CD4-positive, alpha-beta T cell treated with Interleukin-17A for 4 hours (primary cell): Measurements from ENCODE around the gene LARGE1.

Experiments
- DNase-seq: peaks from one replicate; pipeline ENCODE4 v3.0.0-alpha.2; 2020; ENCODE audit warnings: mixed read lengths

LARGE1 gene

DNA sequence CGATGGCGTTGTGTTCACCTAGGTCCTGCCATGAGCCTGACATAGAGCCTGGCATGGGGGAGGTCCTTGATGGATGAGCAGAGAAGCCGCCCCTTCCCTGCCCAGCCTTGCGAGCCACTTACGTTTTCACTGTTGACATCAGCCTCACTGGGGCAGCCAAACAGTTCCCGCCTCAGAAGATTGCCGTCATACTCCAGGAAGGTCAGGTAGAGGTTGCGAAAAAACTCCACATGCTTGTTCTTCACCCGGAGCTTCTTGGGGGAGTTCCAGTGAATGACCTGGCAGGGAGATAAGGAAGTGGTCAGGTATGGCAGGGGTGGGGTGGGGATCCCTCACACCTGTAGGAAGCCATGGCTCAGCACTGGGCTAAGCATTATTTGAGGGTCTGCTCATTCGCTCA, 582.8 kb downstream of the LARGE1 start:
- DNase-seq, result no peak

DNA sequence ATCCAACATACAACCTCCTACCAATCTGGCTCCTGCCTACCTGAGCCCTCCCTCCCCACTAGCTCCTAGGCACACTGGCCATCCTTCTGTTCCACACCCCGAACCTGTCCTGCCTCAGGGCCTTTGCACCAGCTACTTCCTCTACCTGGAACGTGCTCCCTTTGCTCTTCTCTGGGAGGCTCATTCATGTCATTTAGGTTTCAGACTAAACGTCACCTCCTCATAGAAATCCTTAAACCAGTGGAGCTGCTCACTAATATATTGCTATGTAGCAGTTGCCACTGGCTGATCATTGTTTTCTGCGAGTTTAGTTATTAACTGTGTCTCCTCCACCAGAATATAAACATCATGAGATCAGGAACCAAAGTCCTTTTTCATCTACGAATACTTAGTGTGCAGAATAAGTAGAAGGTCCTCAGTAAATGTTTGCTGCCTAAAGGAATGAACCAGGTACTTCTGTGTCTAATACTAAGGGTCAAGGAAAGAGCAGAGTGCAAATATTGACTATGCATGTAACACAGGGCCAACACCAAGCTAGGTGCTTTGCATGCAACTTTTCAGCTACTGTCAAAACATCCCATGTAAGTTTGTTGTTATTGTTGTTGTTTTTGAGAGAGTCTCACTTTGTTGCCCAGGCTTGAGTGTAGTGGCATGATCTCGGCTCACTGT, 584.5 kb downstream of the LARGE1 start:
- no peak for DNase-seq

DNA sequence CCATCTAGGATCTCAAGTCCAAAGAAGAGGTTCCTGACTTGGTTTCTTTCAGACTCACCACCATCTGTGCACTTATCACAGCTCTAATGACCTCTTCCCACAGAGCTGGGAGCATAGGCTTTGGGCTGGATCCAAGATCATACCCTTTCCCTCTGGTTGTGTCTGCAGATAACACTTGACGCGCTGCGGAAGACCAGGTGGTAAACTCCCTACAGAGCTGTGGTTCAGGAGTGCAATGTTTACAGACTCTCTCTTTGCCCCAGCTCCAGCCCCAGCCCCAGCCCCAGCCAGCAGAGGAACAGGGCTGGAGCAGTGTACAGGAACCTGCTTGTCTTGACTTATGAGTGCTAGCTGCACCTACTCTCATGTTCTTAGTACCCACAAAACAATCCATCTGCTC, 587.7 kb downstream of the LARGE1 start:
- no peak for DNase-seq

DNA sequence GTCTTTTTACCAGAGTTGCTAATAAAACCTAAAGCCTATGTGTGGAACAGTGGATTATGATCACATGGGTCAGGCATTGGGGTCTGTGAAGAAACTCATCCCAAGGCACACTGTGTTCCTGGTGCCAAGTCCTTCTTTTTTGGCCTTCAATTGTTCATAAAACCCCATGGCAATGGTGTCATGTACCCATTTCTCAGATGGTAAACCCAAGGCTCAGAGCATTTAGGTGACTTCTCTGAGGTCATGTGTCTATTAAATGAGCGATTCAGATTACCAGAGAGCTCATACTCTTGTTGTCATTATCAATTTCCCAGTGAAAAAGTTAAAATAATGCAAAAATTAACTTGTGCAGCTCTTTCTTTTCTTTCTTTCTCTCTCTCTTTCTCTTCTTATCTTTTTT, 589.3 kb downstream of the LARGE1 start:
- DNase-seq, result no peak

DNA sequence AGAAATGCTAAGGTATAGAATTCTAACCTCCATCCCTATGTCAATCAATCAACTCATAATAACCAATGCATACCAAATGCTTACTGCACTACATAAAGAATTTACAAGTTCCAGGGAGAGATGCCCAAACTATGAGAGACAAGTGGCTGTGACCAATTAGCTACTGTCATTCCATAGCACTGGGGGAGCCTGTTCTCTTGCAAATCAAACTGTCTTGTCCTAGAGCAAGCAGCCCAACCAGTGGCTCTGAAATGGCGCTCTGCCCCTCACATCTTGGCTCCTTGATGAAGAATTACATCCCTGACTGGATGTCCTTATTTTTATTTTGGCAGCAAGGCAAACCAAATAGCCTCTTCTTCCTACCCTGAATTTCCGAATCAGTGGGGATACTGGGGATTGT, 589.7 kb downstream of the LARGE1 start:
- DNase-seq, result no peak

DNA sequence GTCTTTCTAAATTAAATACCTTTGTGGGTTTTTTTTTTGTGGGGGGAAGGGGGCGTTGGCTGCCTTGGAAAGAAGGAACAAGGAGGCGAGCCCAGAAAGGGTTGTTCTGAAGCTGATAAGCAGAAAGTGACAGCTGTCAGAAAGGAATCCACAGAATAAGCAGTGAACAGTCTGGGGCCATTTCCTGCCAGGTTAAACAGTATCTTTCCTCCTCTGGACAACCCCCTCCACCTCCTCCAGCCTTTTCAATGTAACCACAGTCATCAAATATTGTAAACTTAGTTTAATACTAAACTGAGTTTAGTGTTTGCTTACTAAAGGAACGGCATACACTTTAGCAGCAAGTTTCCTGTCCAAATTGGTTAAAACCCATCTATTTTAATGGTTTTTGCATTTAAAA, 590.9 kb downstream of the LARGE1 start:
- no peak for DNase-seq

DNA sequence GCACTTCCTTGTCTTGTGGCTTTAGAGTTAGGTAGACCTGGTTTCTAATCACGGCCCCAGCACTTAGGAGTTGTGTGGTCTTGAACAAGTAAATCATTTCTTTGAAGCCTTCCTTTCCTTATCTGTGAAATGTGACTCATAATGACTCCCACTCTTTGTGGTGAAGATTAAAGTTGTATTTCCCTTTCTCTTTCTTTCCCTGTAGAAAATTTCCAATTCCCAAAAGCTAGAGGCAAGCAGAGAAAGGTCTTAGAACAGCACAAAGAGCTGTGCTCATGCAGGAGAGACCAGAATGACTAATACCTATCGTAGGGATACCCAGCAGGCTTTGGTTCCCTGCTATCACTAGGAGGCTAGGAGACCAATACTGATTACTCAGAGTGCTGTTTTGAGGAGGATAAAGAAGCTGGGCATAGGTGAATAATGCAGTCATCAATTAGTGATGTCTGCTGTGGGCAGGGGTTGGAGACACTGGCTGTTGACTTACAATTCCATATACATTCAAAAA, 591.4 kb downstream of the LARGE1 start:
- DNase-seq, result no peak

DNA sequence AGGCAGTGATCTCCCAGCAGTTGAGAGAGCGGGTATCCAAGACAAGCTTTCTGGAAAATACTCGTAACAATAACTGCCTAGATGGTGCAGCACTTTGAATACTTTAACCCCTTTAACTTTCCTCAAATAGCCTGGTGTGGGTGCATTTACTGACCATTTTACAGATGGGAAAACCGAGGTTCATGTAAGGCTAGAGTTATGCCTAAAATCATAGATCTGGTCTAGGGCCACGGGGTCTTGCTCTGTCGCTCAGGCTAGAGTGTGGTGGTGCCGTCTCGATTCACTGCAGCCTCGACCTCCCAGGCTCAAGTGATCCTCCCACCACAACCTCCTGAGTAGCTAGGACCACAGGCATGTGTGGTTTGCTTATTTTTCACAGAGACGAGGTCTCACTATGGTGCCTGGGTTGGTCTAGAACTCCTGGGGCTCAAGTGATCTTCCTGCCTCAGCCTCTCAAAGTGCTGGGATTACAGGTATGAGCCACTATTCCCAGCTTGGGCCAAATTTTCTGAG, 592.9 kb downstream of the LARGE1 start:
- no peak for DNase-seq

DNA sequence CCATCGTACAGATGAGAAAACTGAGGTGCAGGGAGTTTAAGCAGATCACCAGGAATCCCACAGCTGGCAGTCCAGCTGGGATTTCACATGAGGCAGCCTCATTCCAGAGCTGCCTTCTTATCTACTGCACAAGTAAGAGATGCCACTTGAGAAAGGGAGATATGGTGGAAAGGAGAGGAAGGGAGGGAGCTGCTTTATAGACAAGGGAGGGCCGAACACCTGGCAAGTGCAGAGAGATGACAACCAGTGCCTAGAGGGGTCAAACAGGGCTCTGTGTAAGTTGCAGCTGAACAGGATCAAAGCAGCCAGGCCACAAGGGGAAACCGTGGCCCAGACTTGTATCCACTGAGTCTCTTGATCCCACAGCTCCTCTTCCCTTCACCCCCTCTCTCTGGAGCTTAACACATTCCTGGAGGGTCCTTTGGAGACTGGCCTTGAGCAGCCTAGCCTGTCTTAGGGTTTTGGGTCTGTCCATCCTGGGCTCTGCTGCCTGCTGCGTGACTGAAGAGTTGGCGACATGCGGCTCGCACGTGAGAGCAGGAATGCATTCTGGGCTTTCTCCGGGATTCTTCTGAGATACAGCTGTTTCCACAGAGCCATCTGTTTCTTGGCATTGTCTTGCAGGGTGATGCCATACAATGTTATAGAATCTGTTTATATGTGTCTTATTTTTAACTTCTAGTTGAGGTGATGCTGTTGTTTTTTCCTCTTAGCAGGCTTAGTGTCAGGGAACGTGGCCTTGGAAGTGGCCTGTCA, 593.6 kb downstream of the LARGE1 start:
- DNase-seq, result no peak

DNA sequence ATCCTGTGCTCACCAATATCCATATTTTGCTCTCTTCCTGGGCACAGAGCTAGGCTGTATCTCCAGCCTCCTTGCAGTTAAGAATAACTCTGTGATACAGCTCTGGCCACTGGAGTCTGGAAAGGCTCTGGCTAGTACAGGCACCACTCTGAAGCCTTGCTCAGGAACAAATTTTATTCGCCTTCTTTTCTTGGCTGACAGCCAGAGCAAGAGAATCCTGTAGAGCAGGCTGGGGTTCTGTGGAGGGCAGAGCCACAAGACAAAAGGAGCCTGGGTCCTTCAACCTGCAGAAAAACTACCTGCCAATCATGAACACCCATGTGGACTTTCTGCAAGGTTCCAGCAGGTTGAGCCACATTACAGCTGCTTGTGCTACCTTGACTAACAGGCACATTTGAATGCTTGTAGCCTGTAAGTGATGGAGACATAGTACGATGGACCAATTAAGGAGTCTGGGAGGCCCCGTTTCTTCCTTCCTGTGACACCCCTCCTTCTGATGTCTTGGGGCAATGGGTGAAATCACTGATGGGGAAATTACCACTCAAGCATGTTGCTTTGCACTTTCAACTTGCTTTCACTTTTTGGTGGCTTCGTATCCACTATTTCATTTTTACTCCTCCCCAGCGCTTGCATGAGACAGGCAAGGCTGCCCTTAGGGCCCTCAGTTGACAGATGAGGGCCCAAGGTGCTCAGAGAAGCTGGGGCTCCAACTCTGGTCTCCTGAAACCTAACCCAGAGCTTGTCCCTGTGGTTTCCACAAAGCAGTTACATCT, 594.9 kb downstream of the LARGE1 start:
- no peak for DNase-seq

DNA sequence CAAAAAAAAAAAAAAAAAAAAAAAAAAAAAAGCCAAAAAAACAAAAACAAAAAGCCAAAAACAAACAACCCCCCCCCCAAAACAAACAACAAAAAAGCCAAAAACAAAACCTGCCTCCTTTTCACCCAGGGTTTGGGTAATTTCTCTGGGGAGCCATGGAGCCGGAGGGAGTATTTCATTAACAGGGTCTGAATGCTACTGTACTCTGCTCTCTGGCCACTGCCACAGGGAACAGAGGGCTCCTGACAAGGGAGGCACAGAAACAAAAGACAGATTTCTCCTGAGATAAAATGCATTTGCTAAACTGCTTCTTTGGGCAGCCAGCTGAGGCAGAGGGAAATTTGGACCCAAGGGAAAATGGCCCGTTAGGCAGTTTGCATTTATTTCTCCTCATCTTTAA, 596.0 kb downstream of the LARGE1 start:
- no peak for DNase-seq

DNA sequence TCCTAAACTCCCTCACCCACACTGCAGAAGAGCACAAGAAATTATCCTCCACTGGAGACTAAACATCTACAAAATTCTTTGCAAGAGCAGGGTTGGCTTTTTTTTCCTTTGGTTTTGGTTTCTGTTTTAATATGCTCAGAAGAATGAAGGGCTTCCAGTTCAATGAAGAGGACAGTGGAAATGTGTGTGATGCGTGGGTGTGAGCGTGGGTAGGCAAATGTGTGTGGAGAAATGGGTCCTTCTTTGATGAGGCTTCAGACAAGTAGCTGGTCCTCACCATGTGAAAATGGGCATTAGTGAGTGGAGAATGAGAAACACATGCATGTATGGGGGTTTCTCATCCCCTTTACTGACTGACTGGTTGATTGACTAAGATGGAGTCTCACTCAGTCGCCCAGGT, 598.8 kb downstream of the LARGE1 start:
- no peak for DNase-seq

DNA sequence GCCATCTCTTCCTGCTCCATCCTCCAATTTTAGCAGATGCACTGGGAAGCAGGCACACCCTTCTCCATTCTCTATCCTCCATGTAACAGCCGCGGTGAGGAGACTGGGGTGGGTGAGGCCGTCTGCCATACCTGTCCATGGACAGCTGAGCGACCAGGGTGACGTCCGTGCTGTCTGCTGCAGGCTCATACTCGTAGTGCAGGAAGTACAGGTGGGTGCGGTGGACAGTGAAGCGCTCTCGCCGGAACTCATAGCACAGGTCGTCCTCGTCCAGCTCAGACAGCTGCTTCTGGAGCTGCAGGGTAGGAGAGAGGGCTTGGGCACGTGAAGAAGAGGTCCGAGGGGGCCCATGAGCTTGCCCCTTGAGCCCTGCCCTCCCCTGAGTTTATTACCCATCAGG, 604.3 kb downstream of the LARGE1 start:
- no peak for DNase-seq

DNA sequence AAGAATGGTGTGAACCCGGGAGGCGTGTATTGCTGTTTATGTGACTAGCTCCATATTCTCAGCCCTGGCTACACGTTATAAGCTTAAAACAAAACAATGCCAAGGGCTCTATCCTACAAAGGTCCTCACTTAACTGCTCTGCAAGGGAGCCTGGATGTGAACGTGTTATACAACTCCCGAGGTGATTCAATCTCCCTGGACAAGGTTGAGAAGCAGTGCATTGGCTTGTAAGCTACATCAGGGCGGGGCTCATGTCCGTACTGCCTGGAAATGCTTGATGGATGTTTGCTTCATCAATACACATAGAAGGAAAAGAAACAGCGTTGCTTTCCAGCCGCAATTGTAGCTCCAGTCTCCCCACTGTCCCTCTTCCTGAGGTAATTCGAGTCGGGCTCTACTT, 605.2 kb downstream of the LARGE1 start:
- no peak for DNase-seq

DNA sequence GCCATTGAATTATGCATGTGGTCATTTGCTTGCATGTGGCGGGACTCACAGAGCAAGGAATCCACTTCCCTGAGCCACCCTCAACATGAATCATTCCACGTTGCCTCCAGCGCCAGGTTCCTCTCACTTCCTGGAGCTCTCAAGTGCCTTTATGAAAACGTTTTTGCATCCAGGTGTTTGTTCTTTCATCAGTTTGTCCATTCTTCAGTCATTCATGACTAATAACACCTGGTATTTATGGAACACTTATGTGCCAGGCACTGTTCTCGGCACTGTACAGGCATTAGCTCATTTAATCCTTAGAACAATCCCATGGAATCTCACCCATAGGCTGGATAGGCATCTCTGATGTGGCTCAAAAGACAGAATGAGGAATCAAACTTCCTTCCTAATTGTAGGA, 606.0 kb downstream of the LARGE1 start:
- no peak for DNase-seq

DNA sequence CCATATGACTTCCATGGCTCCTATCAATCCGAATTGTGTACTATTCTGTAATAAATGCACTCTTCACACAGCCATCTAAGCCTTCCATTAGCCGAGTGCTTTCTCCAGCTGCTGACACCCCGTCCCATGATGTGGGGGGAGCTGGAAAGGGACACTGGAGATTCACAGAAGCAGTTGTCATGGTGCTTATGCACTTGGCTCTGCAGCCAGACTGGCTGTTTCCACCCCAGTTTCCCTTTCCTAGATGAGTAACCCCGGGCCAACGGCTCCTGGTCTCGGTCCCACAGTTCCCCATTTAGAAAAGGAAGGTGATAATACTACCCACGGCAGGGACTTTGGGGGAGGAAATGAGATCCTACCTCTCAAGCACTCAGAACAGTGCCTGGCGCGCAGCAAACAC, 617.2 kb downstream of the LARGE1 start:
- DNase-seq, result no peak

DNA sequence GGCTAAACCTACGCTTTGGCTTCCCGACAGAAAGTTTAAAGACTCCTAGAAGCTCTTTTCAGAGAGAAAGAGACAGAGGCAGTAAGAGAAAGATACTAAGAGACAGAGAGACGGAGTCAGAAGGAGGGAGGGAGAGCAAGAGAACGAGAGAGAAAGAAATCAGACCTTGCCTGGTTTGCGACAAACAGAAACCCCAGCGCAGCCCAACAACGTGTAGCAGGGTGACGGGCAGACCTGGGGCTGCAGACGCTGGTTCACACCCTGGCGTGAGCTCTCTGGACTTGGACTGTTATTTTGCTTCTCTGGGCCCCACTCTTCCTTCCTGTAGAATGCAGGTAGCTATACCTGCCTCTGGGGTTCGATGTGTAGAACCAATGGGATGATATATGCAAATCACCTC, 617.7 kb downstream of the LARGE1 start:
- DNase-seq, result no peak

DNA sequence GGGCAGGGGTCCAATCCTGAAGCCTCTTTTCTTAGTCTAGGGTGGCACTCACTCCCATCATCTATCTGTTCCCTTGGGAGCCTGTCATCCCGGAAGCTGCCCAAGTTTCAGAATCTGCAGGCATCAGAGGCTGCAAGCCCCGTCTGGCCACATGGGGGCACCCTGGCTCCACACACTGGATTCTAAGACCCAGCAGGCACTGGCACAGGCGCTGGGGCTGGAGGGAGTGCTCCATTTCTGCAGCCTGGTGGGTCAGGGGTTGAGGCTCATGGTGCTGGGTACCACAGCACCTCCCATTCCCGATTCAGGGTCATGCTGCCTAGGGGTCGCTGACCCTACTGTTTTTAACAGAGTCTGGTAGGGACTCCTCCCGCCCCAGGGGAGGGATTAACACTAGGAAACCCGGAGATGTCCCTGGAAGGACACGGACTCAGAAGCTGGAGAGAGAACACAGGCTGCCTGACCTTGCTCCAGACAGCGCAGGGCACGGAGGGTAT, 618.2 kb downstream of the LARGE1 start:
- DNase-seq, result peak; percentile 44

DNA sequence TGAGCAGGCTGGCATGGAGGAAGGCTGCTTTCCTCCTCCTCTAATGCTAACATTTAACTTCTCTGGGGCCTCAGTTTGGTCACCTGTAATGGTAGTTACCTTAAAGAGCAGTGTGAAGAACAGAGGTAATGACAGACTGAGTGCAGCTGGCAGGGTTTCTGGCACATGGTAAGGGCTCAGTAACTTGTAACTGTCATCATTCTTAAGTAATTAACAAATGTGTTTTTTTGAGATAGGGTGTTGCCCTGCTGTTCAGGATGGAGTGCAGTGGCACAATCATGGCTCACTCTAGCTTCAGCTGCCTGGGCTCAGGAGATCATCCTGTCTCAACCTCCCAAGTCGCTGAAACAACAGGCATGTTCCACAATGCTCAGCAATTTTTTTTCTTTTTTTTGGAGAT, 620.1 kb downstream of the LARGE1 start:
- no peak for DNase-seq

DNA sequence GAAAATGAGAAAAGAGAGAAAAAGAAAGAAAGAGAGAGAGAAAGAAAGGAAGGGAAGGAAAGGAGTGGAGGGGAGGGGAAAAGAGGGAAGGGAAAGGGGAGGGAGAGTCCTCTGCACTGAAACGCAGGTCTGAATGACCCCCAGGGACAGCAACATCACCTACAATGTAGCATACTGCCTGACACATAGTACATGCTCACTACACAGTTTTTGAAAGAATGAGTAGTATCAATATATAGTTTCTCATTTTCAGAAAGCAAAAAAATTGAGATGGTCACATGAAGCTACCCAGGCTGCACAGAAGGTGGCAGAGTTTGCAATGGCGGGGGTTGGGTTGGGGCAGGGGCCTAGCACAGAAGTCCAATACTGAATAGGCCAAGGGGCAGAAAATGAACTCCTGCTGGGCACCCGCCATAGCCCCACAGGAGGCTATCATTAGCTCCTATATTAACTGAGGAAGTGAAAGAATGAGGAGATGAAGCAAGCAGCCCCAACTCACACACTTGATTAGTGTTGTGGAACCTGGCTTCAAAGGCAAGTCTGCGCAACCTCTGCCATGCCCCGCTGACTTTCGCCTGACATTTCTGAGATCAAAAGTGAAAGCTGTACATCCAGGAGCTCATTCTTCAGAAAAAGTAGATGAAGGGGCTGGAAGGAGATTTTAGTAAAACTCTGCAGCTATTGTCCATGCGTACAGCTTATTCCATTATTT, 620.9 kb downstream of the LARGE1 start:
- DNase-seq, result no peak

DNA sequence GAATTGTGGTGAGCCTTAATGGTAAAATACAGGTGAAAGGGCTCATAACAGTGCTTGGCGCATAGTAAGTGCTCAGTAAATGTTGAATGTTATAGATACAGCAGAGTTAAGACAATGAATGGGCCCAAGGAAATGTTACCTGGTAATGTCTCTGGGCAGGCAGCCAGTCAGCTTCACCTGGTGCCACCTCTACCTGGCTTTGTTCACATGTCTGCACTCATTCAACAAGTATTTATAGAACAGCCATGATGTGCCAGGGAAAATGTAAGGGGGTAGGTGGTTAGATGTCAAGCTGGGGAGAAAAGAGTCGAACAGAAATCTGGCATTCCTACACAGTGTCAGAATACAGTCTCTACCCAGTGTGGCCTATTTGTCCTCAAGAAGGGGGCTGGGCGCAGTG, 623.3 kb downstream of the LARGE1 start:
- DNase-seq, result no peak

DNA sequence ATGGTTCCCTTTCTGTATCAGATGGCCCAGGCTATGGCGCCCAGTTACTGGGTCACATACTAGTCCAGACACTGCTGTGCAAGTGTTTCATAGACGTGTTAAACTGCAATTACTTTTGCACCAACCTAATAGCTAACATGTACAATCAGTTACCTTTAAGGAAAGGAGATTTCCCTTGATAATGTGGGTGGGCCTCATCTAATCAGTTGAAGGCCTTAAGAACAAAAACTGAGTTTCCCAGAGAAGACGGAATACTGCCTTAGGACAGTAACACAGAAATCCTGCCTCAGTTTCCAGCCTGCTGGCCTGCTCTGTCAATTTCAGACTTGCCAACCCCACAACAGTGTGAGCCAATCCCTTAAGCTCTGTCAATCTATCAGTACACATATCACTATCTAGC, 632.2 kb downstream of the LARGE1 start:
- DNase-seq, result no peak

DNA sequence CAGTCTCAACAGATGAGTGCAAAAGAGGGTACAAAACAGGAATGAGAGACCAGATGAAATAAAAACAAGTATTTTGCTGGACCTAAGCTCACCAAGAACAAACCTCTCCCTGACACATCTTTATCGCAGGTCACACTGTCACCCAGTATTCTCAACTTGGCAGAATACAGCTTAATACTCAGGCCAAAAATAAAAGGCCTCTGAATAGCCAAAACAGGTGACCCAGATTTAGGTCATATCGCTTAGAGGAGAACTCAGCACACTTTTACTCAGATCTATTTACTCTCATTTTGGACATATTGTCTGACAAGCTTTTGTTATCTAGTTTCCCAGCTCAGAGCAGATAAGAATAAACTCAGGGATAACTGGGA, 645.2 kb downstream of the LARGE1 start:
- no peak for DNase-seq
